HUES64 (cell line): ENCODE data around the gene CACNA1B.

Experiments used
- H3K27ac ChIP-seq: 2 replicates; pipeline ENCODE4 v1.7.0; 2013; ENCODE audit warnings: low read depth, low read length, inconsistent platforms
- H3K27me3 ChIP-seq: 2 replicates; pipeline ENCODE4 v1.6.1; 2013; ENCODE audit warnings: mild to moderate bottlenecking, low read length; ENCODE audit not compliant: insufficient read depth
- H3K36me3 ChIP-seq: 2 replicates; pipeline ENCODE4 v1.6.1; 2013; ENCODE audit warnings: mild to moderate bottlenecking, low read length; ENCODE audit not compliant: insufficient read depth
- H3K4me1 ChIP-seq: 2 replicates; pipeline ENCODE4 v1.6.1; 2013; ENCODE audit warnings: mild to moderate bottlenecking, low read length, moderate library complexity; ENCODE audit not compliant: insufficient read depth
- H3K4me3 ChIP-seq: 2 replicates; pipeline ENCODE4 v1.5.1; 2013; ENCODE audit warnings: mild to moderate bottlenecking, low read length, moderate library complexity
- H3K9ac ChIP-seq: 2 replicates; pipeline ENCODE4 v1.6.1; 2013; ENCODE audit warnings: mild to moderate bottlenecking, low read depth, low read length
- H3K9me3 ChIP-seq: 2 replicates; pipeline ENCODE4 v1.6.1; 2013; ENCODE audit warnings: low read depth, low read length; ENCODE audit not compliant: insufficient read depth
- WGBS: fragments of 150-250, 120-280 bp; methylation state at CpG from one replicate; pipeline ENCODE4 v1.1.7; 2013; ENCODE audit warnings: missing lambda C conversion rate; 5-methylcytosine and 5-hydroxymethylcytosine counted together

Gene CACNA1B

DNA sequence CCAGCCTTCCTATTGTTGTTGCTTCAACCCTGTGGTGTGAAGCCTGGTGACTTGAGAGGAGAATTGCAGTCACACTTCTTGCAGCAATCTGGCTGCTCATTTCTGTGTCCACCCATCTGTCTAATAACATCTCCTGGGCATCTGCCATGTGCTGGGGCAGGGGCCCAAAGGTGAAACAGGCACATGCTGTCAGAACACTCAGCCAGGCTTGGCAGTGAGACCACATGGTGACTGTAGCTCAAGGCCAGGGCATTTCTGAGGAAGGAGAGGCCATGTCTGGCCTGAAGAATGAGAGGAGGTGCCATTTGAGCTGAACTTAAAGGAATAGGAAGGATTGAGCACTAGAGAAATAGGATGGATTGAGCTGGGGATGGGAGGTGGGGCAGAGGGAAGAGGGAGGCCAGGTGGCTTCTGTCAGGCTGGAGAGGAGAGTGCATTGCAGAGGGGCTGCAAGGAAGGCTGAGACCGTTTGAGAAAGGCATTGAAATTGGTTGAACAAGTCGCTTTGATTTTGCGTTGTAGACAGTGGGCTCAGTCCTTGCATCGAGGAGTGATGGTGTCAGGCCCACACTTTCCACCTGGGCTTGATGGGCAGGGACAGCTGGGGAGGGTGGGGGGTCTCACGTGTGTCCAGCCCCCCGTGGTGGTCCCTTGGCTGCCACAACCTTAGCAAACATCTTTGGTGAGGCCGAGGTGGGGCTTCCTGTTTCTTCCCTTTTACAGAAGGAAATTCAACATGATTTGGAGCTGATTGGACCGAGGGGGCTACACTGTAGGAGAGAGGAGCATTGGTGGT, 222.4 kb downstream of the CACNA1B start:
- no peaks in the 10 kb centered on the region for H3K36me3 ChIP-seq
- H3K4me1 ChIP-seq, result no peaks in the 10 kb centered on the region
- no peaks in the 10 kb centered on the region for H3K9me3 ChIP-seq
- no peaks in the 10 kb centered on the region for H3K27me3 ChIP-seq
- no peak overlapping the region for H3K27ac ChIP-seq
- WGBS, result 63% methylated on average over 8 of the region's 8 CpGs
- no peak overlapping the region for H3K9ac ChIP-seq
- no peak overlapping the region for H3K4me3 ChIP-seq

DNA sequence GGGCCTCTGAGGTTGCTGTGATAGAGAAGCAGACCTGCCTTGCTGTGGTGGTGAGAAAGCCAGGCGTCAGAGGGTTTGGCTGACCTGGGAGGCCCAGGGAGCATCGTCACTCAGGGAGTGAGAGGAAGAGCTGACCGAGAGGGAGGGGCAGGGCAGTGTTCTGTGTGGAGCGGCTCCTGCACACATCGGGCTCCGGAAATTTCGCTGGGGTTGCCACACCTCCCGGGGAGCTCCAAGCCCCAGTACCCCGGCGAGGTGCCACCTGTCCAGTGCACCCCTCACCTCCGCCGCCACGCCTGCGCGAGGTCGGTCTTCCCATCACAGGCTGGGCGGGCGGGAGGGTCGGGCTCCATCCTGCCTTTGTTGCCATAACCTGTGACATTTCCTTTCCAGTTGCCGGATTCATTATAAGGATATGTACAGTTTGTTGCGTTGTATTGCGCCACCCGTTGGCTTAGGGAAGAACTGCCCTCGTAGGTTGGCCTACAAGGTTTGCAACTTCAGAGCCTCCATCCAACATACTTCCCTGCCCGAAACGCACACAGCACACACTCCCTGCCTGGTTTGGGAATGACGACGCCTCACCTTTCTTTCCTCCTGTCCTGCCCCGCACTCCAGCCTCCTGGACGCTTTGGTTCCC, 223.2 kb downstream of the CACNA1B start:
- H3K9me3 ChIP-seq, result no peaks in the 10 kb centered on the region
- H3K4me1 ChIP-seq, result no peaks in the 10 kb centered on the region
- H3K9ac ChIP-seq, result no peak overlapping the region
- no peak overlapping the region for H3K4me3 ChIP-seq
- no peaks in the 10 kb centered on the region for H3K36me3 ChIP-seq
- H3K27me3 ChIP-seq, result no peaks in the 10 kb centered on the region
- 93% methylated on average over 30 of the region's 30 CpGs for WGBS
- no peak overlapping the region for H3K27ac ChIP-seq

DNA sequence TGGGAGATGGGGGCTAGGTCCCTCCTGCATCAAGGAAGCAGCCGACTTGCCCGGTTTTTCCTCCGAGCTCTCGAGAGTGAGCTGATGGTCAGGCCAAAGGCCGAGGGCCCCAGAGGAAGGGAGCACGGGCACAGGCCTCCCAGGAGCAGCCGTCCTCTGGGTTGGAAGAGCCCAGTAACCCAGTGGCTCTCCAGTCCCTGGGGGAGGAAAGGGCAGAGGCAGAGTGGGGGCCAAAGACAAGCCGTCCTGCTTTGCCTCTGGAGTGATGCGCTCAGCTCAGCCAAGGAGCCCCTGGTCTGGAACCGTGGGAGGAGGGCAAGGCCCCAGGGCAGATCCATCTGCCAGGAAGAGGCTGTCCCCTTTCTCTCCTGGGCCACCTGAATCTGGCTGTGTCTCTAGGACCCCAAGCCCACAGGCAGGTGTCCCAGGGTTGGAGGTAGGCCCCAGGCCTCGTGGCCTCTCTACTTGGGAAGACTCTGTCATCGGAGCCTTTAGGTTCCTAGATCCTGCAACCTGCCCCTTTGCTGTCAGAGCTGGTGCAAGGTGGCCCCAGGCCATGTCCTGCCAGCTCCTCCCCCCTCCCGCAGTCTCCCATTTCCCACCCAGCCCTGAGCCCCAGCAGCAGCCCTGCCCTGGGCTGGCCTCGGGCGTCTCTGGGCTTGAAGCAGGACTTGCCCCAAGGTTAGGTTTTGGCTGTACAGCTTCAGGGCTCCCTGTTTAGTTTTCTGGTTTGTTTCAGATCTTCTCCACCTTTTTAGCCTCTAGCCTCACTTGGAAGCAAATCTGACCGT, 224.1 kb downstream of the CACNA1B start:
- peaks cover under 1% of the 10 kb centered on the region; the same call in 1 of the 2 replicates for H3K9me3 ChIP-seq
- no peak overlapping the region for H3K4me3 ChIP-seq
- no peak overlapping the region for H3K27ac ChIP-seq
- 88% methylated on average over 16 of the region's 16 CpGs for WGBS
- no peaks in the 10 kb centered on the region for H3K36me3 ChIP-seq
- H3K27me3 ChIP-seq, result no peaks in the 10 kb centered on the region
- no peaks in the 10 kb centered on the region for H3K4me1 ChIP-seq
- no peak overlapping the region for H3K9ac ChIP-seq

DNA sequence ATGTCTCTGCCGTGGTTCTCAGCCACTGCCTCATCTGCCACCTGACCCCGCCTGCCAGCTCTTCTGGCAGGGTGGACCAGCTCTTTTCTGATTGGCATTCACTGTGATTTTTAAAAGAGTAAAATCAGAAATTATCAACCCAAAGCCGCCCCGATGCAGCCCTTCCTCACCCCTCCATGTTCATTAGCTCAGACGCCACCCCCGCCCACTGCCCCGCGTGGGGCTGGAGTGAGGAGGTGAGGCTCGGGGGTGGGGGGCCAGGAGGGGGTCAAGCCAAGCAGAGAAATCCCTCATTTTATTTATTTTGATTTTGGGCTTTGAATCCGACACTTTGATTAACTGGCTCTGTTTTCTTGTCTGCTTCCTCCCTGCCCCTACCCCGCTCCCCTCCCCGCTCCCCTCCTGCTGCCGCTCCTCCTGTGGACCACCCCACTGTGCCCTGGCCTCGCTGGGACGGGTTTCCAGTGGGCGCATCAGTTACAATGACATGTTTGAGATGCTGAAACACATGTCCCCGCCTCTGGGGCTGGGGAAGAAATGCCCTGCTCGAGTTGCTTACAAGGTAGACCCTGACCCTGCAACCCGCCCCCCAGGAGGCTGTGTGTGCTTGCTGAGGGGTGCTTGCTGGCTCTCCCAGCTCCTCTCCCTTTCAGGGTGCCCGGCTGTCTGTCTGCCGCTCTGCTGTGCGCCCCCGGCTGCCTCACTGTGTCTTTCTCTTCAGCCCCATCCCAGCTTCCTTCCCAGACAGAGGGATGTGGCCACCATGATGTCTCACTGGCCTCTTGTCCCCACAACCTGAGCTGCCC, 224.9 kb downstream of the CACNA1B start:
- Histone ChIP-seq H3K36me3 (no peaks in the 10 kb centered on the region), H3K9me3 (peaks cover 4% of the 10 kb centered on the region; the same call in 1 of the 2 replicates), H3K27ac (no peak overlapping the region), H3K9ac (no peak overlapping the region), H3K4me3 (no peak overlapping the region), H3K4me1 (no peaks in the 10 kb centered on the region), H3K27me3 (no peaks in the 10 kb centered on the region)
- 75% methylated on average over 16 of the region's 23 CpGs for WGBS

DNA sequence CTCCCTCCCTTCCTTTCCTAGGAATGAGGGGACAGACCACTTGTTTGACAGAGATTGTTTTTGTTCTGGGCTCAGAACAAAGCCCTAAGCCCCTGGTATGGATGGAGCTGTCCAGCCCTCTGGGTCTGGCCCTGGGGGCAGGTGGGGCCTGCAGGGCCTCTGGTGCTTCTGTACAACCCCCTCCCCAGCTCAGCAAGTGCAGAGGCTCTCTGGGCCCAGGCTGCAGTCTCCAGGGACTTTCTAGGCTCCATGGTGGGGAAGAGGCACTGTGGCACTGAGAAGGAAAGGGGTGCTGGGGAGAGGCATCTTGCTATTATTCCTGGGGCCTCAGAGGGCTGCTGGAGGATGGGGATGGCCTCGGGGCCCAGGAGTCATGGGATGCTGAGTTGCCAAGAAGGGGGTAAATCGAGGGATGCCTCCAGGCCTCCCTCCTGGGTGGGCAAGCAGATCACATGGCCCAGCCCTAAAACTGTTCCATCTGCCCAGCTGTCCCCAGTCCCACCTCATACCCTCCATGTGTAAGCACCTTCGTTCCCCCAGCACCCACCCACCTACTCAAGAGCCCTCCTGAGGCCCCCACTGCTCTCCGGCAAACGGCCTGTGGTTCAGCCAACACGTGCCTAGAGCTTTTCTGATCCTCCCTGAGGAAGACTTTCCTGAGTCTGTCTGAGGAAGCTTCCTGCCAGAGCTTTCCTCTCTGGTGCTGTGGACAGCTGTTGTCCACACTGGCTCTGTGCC, 225.7 kb downstream of the CACNA1B start:
- Histone ChIP-seq H3K9me3 (peaks cover 6% of the 10 kb centered on the region; the same call in 1 of the 2 replicates), H3K27ac (no peak overlapping the region), H3K27me3 (no peaks in the 10 kb centered on the region), H3K36me3 (no peaks in the 10 kb centered on the region), H3K9ac (no peak overlapping the region), H3K4me3 (no peak overlapping the region), H3K4me1 (no peaks in the 10 kb centered on the region)
- WGBS, result 74% methylated on average over 6 of the region's 6 CpGs

DNA sequence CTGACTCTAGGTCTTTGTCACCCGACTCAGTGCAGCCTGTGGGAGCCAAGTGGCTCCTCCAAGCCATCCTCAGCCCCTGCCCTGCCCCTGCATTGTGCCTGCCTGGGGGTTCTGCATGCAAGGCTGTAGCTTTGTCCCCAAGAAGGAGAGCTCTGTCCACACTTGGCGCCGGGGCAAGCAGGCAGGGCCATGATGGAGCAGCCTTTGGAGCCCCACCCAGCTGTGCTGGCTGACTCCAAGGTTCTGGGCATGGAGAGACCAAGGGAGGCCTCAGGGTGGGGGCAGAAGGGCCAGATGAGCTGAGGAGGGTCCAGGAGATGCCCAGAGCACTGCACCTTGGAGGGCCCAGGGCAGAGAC, 226.2 kb downstream of the CACNA1B start:
- H3K9ac ChIP-seq, result no peak overlapping the region
- WGBS, result 78% methylated on average over 3 of the region's 3 CpGs
- no peaks in the 10 kb centered on the region for H3K27me3 ChIP-seq
- H3K4me3 ChIP-seq, result no peak overlapping the region
- peaks cover 7% of the 10 kb centered on the region; the same call in 1 of the 2 replicates for H3K9me3 ChIP-seq
- no peaks in the 10 kb centered on the region for H3K36me3 ChIP-seq
- H3K4me1 ChIP-seq, result no peaks in the 10 kb centered on the region
- no peak overlapping the region for H3K27ac ChIP-seq

DNA sequence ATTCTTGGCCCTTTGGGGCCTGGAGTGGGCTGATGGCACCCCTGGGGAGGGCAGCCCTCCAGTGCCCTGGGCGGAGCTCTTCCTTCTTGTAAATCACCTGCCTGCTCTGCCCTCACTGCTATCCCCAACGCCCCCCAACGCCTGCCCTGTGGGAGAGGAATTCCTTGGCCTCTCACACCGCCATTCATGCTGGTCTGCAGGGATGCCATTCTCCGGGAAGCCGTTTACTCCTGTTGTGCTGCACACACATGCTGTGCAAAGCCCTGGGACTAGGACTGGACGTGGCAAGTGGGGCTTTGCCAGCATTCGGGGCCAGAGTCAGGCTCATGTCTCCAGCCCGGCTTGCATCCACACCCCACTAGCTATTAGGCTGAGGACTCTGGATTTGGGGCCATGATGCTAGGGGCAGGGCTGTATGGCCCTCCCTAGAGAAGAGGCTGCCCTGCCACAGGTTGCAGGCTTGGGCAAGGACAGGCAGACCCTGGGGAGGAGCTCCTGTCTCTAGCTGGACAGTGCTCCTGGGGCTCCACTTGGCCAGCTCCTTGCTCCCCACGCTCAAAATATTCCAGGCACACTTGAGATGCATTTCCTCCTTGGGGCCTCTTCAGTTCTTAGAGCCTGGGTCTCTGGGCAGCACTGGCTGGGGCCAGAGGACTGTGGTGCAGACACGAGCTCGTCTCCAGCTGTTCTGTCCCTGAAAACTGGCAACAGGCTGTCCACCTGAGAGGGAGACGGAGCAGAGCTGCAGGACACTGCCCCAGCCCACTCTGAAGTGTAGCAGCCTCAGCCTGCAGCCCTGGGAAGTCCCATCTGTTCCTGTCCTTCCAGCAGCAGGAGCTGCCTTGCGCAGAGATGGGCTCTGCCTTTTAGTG, 226.9 kb downstream of the CACNA1B start:
- H3K4me3 ChIP-seq, result no peak overlapping the region
- no peaks in the 10 kb centered on the region for H3K27me3 ChIP-seq
- peaks cover 13% of the 10 kb centered on the region; the same call in 1 of the 2 replicates for H3K9me3 ChIP-seq
- no peaks in the 10 kb centered on the region for H3K4me1 ChIP-seq
- WGBS, result 69% methylated on average over 14 of the region's 14 CpGs
- no peak overlapping the region for H3K27ac ChIP-seq
- no peaks in the 10 kb centered on the region for H3K36me3 ChIP-seq
- H3K9ac ChIP-seq, result no peak overlapping the region

DNA sequence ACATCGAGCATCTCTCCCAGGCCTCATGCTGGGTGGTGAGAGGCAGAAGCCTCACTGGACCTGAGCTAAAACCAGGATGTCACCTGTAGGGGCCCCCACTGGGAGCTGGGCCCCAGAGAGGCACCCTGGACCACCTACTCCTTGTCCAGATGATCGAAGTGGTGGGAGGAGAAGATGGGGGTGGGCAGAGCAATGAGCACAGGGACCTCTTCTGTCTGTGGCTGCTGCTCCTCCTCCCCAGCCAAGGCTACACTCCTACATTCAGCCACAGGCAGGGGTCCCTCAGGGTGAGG, 227.5 kb downstream of the CACNA1B start:
- H3K36me3 ChIP-seq, result no peaks in the 10 kb centered on the region
- H3K27ac ChIP-seq, result no peak overlapping the region
- H3K4me1 ChIP-seq, result no peaks in the 10 kb centered on the region
- no peak overlapping the region for H3K4me3 ChIP-seq
- peaks cover 17% of the 10 kb centered on the region for H3K9me3 ChIP-seq
- 91% methylated on average over 1 of the region's 2 CpGs for WGBS
- no peaks in the 10 kb centered on the region for H3K27me3 ChIP-seq
- no peak overlapping the region for H3K9ac ChIP-seq

DNA sequence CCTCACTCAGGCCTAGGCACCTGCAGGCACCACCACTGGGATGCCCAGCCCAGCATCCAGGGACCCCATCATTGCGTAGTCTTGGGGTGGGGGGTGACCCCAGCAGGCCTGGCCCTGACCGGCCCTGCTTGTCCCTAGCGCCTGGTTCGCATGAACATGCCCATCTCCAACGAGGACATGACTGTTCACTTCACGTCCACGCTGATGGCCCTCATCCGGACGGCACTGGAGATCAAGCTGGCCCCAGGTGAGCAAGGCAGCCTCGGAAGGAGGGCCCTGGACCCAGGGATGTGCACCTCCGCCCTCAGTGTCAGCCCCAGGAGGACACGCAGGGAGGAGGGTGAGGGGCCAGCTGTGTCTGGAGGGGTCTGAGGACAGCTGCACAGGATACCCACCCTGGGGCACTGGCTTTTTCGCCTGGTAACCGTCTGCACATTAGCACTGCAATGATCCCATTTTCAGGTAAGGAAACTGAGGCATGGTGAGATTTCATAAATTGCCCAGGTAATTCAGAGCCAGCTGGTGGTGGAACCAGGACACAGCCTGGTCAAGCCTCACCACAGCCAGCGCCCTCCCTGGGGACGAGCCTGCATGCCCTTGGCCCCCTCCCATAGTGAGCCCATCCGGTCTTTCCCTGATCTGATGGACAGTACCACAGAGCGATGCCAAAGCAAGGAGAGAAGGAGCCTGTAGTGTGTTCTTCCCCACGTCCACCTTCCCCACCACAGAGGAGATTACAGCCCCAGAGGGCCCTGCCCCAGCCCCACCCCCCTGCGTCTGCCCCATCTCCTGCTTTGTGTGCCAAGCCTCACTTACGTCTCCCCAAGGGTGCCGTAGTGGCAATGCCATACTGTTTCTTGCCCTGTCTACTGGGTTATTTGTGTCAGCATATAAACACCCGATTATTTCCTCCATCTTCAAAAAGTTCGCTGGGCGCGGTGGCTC, 228.3 kb downstream of the CACNA1B start:
- Histone ChIP-seq H3K27ac (no peak overlapping the region), H3K9ac (no peak overlapping the region), H3K27me3 (no peaks in the 10 kb centered on the region), H3K4me1 (no peaks in the 10 kb centered on the region), H3K36me3 (no peaks in the 10 kb centered on the region), H3K4me3 (no peak overlapping the region), H3K9me3 (peaks cover 21% of the 10 kb centered on the region)
- WGBS, result 92% methylated on average over 26 of the region's 26 CpGs
